ENCODE measurements around the gene TRIM9.

DNA sequence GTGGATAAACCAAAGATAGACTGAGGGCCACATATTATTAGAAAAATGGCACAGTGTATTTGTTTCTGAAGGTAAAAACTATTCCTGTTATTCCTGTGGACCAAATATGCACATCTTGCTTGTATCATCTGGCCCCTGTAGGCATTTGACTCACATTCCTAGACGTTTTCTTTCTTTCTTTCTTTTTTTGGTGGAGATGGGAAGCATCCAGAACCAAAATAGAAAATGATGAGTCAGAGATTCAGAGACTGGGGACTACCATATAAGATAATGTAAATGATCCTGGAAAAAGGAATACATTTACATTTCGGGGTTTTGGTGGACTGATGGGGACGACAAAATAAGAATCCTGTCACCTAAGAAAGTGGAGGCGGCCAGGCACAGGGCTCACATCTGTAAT lies 24.2 kb downstream of the TRIM9 start:
- TF ChIP-seq CTCF (conservative IDR thresholded peaks at IDR 0.05 in 1 of 2, IDR thresholded peaks at IDR 0.05 in 1 of 2; ENCODE audit: extremely low read depth in 1 of 2, insufficient read depth in 1 of 2, low read depth in 1 of 2, low read length in 2 of 2) (no peak), EZH2 (IDR thresholded peaks at IDR 0.05; ENCODE audit: borderline replicate concordance, low read length) (no peak)

Data from mammary epithelial cell (primary cell).